ENCODE measurements around the gene SH3RF3.

SH3RF3 gene

DNA sequence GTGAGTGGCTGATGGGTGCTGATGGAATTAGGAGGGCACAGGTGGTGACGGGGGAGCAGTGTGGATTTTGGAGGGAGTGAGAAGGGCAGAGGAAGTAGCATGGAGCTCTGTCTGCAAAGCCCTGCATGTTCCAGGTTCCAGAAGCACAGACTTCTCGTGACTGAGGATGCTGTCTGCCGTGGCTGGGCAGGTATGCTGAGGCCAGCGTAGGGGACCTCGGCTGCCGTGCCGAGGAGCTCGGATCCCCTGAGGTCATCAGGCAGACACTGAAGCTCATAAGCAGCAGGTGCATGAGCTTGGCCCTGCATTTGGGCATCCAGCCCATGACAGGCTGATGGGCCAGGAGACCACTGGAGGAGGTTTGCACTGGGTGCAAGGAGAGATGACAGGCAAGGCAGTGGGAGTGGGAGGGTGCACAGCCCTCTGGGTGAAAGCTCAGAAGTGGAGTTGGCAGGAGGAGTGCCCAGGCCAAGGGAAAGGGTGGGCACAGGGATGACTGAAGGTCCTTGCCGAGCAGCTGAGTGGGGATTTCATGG lies 215.3 kb downstream of the SH3RF3 start:
- DNase-seq, result no peak

DNA sequence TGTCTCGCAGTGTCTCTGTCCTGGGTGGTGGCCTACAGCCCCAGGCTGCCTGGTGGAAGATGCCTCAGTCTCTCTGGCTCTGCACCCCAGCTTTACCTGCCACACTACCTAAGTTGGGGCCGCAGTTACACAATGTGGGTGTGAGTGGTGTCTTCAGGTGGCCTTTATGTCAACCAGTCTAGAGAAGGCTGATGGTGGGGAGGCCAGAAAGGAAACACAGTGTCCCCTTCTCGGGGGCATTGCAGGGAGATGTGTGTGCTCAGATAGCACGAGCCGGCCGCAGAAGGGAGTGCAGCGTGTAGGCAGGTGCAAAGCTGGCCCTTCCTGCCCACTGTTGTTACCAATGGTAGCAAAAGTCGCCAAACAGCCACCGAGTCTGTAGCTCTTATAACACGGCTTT lies 216.1 kb downstream of the SH3RF3 start:
- DNase-seq, result no peak

DNA sequence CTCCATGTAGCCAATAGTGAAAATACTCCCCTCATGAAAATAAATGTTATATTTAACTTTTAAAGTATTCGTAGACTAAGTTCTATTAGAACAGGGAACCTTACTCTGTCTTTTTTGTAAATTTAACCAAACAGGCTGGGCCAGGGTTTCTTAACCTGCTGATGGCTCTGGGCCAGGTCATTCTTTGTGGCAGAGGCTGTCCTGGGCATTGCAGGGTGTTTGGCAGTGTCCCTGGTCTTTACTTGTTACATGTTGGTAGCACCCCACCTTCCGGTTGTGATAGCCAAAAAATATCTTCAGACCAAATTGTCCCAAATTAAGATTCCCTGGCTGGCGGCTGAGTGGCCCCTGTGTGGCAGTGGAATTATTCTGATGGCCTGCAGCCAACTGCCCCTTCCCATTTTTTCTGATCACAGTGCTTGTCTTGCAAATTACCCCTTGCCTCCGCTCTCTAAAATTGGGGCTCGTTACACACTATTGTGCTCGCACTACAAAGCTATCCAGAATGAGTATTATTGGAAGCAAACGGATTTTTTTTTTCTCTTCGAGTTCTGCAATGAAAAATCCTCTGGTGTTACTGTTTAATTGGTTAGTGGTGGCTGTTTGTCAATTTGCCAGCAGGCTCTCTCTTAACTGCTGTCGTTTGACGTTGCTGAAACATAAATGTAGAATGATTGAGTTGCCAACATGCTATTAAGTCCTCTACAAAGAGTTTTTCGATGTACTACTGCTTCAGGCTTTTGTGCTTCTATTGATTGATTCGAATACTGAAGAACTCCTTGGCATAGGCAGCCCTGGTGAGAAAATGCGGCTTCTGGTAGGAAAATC lies 216.9 kb downstream of the SH3RF3 start:
- no peak for DNase-seq

DNA sequence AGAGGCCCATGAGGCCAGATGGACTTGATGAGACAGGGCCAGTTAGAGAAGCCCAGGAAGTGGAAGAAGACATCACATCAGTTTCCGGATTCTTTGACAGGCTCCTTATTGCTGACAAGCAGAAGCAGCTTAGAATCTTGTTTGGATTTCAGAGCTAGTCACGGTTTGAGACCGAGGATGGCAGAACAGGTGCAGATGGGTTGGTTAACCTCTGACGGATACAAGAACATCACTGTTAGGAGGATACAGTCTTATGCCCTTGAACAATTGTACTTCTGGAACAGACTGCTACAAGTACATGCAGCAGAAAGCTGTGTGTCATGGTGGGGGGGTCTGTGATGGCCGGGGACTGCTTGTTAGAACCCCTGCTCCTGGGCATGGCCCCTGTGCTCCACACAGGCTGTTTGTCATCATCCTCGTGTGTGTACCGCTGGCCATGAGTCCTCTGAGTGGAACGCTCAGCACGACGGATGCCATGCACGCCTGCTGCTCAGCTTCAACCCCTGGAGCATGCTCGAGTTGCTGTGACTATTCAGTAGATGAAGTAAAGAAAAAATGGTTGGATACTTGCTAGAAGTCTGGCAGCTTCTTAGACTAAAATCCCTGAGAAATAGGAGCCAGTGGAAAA lies 217.7 kb downstream of the SH3RF3 start:
- DNase-seq, result no peak

DNA sequence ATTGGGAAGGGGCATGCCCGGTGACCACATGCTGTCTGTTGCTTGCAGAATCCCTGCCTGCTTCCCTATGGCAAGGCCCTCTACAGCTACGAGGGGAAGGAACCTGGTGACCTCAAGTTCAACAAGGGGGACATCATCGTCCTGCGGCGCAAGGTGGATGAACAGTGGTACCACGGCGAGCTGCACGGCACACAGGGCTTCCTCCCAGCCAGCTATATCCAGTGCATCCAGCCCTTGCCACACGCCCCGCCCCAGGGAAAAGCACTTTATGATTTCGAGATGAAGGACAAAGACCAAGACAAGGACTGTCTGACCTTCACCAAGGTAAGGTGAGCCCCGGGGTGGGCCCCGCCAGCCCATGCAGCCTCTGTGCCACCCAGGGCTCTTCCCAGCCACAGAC lies 218.6 kb downstream of the SH3RF3 start:
- no peak for DNase-seq

DNA sequence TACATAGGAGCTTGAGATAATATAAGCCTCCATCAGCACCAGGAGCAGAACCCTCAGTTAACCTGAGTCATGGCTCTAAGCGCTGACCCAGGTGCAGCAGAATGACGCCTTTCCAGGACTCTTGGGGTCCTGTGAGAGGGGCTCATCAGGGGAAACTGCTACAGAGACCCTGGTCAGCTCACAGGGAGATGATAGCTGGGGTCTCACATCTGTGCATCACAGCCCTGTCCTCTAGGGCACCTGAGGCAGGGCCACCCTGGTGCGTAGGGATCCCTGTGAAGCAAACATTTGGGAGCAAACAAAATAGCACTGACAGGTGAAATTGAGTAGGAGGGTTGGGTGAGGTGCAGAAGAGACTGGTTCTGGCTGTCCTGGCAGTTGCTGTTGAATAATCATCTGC lies 219.2 kb downstream of the SH3RF3 start:
- no peak for DNase-seq

DNA sequence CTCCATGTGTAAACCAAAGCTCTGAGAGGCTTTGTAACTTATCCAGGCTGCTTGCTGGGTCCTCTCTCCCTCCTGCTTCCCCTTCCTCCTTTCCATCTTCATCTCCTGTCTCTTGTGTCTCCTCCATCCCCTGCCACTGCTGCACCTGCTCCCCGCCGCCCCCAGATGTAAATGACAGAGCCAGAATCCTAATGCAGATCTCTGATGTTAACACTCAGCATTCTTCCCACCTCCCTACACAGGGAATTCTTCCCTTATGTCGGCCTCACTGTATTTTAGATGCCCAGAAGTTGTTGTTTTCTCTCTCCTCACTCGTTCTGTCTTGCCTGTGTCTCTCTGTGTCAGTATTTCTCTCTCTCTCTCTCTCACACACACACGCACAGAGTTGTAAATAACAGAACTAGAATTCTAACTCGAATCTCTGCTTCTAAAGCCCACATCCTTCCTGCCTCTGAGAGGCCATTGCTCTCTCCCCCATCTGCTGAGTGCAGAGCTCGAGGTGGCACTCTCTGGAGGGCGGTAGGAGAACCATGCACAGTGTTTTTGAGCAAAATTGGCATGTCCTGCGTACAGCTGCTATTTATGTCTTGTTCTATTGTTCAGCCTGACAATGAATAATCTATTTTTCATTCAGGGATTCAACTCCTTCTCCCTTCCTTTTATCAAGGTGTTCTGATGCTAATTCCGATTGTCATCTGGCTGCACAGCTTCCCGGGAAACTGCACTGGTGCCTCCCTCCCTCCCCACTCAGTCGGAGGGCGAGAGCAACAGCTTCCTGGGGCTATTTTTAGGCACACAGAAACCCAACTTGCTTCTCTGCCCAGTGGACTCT lies 219.9 kb downstream of the SH3RF3 start:
- no peak for DNase-seq

DNA sequence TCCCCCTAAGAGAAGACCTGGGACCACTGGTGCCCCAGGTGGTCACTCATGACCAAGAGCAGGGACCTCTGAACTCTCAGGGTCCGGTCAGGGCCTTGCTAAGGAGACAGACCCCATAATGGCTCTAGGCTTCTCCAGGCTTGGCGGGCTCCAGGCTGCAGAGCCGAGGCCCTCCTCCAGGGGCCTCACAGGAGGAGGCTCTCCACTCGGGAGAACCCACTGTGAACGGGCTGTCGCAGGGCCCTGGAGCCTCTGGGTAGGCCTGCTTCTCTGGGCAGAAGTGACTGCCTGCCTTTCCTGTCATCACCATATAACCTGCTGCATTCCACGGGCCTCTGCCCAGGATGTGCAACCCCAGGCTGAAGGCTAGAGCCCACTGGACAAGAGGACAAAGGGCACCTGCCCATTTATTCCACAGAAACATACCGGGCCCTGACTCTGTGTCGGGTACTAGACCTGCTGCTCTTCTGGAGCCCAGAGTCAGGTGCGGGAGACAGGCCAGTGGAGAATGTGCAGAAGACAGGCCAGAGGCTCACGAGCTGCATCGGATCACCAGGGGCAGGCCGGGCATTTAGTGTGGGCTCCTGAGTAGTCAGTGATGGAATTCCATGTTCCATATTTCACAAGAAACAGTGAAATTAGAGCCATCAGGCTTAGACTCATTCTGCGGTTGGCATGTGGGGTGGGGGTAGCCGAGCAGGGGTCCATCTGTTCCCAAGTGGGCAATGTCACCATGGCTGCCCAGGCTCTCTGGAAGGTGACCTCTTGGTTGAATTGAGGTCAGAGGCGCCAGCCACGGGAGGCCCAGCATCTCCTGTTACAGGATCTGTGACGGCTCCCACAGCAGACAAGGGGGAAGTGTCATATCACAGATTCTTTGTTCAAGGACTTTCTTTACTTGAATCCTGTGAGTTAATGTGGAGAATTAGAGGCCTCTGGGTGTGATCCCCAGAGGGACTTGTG lies 220.8 kb downstream of the SH3RF3 start:
- no peak for DNase-seq

DNA sequence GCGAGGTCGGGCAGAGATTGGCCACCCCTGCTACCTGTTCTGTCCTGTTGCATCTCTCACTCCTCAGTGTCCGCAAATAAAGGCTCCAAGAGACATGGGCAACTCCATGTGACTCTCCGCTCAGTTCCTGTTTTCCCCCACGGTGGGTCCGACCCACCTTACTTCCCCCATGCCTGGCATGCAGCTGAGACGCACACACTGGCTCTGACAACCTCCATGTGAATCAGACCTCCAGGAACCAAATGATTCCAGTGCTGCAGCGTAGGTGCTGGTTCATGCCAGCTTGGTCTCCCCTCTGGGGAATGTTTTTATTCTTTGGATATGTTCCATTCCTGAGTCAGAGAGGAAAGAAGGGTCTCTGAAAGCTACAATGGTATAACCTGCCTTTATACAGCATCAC lies 221.5 kb downstream of the SH3RF3 start:
- DNase-seq, result no peak

DNA sequence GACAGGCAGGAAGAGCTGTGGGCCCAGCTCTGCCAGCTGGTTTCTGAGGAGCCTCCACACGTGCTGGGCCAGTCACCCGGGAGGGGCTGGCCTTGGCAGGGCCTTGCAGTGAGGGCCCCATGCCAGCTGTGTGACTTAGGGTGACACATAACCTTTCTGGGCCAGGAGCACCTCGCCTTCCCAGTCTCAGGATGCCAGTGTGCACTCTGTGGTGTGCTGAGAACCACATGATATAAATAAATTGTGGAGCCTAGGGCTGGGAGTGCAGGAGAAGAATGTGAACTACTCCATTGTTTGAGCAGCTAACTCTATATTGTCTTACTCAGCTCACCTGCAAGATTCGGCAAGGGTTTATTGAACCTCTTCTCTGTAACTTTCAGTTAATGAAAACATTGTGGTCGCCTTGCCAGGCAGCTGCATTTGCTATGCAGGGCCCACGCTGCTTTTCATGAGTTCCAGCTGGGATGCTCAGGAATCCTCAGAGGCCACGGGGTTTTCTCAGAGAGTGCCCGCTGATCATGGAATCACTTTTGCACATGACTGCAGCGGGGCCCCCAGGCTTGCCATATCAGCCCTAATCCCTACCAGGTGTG lies 222.3 kb downstream of the SH3RF3 start:
- no peak for DNase-seq

DNA sequence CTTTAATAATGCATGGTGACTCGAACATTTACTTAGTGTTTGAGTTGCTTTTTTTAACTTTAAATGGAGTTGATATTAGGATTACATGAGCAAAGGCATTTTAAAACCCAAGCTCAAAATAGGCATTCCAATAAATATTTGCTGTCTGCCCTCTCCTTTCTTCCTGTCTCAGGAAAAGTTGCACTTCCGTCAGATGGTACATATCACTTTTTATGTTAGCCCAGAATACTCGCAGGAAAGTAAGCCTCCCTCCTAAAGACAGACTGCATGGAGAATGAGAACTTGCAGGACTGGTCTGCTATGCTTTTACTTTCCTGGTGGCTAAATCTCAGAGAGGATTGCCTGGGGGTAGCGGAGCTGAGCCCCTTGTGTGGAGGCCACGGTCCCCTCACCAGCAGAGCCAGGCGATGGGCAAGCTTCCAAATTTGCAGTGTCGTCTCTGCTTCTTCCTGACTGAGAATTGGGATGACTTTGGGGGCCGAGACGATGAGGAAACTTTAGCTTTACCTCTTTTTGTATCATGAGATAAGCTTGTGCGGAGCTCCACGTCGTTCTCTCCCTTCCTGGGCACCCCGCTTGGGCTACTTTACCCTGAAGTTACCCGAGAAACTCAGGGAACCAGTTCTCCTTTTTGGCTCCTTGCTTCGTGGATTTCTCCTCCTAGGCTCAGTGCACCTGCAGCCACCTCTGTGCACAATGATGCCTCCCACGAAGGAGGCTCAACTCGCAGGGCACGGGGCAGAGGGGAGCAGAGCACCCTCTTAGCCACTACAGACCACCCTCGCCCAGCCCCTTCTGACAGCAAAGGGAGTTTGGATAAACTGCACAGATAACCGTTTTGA lies 223.3 kb downstream of the SH3RF3 start:
- DNase-seq, result no peak

DNA sequence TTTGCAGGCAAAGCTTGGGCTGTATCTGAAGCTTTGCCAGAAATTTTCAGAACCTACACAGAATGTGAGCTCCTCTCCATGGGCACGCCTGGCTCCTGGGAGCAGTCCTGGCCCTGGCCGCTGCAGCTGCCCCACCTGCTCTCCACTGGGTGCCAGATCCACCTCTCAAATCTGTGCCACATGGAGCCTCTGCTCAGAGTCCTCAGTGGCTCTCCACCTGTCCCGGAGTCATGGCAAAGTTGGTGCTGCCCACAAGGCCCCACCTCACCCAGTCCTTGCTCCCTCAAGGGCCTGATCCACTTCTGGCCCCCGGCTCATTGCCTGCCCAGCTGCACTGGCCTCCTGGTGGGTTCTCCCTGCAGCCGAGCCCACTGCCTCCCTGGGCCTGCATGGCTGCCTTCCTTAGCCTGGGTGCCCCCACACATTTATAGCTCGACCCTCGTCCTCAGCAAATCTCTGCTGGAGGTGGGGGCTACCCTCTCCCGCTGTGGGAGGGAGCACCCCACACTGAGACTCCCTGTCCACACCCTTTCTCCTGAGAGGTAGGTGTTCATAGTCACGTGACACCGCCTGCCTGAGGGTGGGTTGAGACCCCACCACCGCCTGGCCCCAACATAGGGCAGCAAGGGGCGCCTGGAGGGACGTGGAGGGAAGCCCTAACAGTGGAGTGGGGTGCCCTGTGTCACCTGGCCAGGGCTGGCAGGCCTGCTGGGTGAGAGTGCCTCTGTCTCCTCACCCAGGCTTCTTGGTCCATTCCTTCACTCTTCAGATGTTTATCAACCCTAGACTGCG lies 224.1 kb downstream of the SH3RF3 start:
- no peak for DNase-seq

DNA sequence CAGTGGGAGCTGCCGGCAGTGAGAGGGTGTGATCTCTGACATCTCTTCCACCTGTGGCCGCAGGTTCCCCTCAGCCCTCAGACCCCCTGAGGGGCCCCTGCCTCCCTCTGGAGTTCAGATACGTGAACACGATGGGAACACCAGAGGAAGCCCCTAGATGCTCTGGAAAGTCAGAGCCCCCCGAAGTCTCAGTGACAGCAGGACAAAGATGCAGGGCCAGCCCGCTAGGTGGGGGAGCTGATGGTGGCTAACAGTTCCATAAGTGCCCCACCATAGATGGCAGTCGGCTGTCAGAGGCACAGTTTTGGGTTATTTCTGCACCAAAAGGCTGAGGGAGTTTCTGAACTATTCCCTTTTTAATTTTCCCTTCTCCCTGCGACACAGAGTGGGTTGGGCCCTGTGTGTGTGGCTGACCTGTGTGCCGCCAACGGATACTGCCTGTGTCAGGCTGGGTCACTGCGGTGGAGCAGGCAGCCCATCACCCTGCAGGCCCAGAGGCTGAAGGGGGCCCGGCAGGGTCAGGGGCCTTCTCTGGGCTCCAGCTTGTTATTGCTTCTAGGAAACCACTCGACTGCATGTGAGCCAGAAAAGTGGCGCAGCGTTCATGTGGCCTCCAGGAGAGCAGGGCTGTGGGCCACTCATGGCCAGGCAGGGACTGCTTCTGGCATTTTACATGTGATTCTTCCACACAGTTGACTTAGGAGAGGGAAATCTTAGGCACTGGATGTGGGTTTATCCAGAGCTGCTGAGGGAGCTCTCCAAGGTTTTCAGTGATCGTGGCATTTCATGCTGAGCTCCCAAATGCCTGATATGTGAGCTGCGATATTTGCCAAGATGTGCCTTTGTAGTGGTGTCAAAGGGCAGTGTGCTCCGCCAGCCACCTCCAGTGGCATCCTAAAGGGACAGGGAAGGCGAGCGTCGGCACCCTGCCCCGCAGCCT lies 225.1 kb downstream of the SH3RF3 start:
- no peak for DNase-seq

DNA sequence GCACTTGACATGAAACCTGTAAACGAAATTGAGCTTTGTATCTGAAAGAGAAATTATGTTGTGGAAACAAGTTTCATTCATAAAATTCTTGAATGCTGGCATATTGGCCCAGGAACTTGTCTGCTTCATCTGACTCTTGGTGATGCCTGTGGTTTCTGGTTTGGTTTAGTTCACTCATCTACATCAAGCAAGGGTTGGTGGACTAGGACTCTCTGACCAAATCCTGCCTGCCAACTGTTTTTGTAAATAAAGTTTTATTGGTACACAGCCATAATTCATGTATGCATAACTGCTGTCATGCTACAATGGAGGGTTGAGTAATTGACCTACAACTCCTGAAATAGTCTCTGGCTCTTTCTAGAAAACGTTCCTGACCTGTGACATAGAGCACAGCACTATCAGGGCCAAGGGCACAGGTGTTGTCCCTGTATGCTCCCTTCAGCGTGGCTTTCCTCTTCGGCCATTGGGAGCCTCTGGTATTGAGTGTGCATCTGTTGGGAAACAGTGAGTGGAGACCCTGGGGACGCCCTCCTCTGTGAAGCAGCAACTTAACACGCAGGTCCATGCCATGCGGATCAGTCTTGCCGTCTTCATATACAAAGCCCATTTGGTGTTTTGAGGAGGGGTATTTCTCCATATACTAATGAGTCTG lies 226.3 kb downstream of the SH3RF3 start:
- no peak for DNase-seq

DNA sequence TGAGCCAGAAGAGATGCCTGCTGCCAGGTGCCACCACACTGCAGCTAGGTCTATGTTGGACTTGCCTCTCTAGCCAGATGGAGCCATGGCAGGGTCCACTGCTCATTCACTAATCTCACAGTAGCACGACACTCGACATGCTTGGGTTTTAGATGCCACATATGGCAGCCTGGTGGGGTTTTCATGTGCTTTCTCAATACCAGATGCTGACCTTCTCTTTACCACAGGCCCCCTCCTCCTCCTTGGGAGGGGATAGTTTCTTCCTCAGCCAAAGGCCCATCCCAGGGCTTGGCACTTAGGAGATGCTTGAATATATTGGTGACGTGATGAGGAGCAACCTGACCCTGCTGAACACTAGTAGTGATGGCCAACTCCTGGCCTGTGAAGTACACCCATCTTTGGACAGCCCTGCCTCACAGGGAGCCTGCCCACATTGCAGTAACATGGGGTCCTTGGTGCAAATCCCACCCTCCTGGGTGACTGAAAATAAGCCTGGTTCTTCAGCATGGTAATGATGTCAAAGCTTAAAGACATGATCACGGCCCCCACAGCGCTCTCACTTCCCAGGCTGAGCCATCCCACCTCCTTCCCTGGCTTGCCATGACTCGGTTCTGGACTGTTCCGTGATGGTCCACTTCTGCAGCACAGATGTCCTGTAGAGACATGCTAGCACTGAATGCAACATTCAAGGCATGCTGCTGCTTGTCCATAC lies 227.5 kb downstream of the SH3RF3 start:
- no peak for DNase-seq

DNA sequence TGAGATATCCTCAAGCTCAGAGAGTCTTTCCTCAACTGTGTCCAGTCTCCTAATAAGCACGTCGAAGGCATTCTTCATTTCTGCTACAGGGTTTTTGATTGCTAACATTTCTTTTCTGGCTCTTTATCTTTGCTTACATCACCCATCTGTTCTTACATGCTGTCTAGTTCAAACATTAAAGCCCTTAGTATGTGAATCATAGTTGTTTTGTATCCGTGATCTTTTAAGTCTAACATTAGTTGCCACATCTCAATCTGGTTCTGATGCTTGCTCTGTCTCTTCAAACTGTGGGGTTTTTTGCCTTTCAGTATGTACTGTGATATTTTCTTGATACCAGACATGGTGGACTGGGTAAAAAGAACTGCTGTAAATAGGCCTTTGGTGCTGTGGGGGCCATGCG lies 235.2 kb downstream of the SH3RF3 start:
- DNase-seq, result no peak

DNA sequence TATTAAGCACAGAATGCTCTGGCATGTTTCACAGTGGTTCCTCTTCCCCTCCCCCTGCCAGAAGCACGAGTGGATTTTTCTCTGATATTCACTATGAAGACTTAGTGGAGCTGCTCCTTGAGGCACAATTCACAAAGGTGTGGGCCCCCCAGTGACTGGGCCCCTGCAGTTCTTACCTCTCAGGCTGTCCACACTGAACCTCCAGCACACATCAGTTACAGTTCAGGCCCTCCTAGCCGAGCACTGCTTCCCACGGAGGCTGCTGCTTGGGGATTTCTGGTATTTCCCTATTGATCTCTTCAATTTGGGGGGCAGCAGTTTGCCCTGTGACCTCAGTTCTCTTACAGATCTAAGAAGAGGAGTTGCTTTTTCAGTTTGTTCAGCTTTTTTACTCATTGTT lies 236.1 kb downstream of the SH3RF3 start:
- DNase-seq, result no peak

DNA sequence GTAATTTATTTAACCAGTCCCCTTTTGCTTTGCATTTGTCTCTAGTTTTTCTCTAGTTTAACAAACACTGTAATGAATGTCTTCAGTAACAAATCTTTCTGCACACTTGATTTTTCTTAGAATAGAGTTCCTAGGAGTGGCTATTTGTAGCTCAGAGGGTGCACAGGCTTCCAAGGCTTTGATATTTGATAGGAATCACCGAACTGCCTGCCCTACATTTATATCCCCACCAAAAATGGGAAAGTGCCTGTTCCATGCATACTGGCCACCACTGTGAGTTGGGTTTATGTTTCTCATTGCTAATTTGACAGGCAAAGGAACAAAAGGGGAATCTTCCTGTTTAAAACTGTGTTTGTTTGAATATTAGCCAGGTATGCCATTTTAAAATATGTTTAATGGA lies 238.7 kb downstream of the SH3RF3 start:
- no peak for DNase-seq
